IMR-90 (cell line): ENCODE data around the gene TMEM248. TPM values are rescaled to one million over a fixed set of nuclear protein-coding genes. Genes with fewer than 3 reads are reported as not detected.
"Not testable (repeated sequence)": the region's sequence is repeated elsewhere in the genome, so short reads cannot be mapped to it uniquely, and the experiment has no call there.

Source experiments
- ATAC-seq: fragments of 200-7000 bp; cut with Tn5 transposase; 2 replicates; pipeline ENCODE4 v1.9.1; 2020; ENCODE audit warnings: low read depth, mild to moderate bottlenecking, moderate library complexity
- BruUV-seq: library from RNA; stranded (reverse); fragments of 400-500 nt; replicated peaks from 2 replicates; lab custom pipeline; 2021; lab: Mats Ljungman, UMichigan
- CTCF ChIA-PET: fragments of 300-600 bp; formaldehyde crosslinking; extraction: SDS; loops from one replicate; lab custom pipeline; 2021; ENCODE audit warnings: antibody characterized with exemption; lab: Yijun Ruan, JAX
- POLR2A ChIA-PET: fragments of 300-600 bp; sonication (Branson Sonifier 250); formaldehyde crosslinking; loops from one replicate; lab custom pipeline; 2022; ENCODE audit warnings: antibody characterized with exemption; ENCODE audit not compliant: unreplicated experiment; lab: Charles Lee
- DNase-seq: peaks from one replicate; pipeline ENCODE4 v3.0.0; 2013
- H2AFZ ChIP-seq: replicated peaks from 2 replicates; pipeline ENCODE3; 2013; ENCODE audit warnings: low read length, mild to moderate bottlenecking; ENCODE audit not compliant: poor library complexity
- H2AK5ac ChIP-seq: 2 replicates; pipeline ENCODE4 v1.6.1; 2013; ENCODE audit warnings: low read depth, low read length, inconsistent platforms
- H2AK9ac ChIP-seq: replicated peaks from 2 replicates; pipeline ENCODE3; 2013; ENCODE audit warnings: mild to moderate bottlenecking, low read depth, low read length, moderate library complexity; ENCODE audit not compliant: poor library complexity
- H2BK120ac ChIP-seq: 2 replicates; pipeline ENCODE4 v1.6.1; 2013; ENCODE audit warnings: low read depth, low read length, inconsistent platforms
- H2BK15ac ChIP-seq: 3 replicates; pipeline ENCODE4 v1.6.1; 2013; ENCODE audit warnings: low read depth, low read length, inconsistent platforms
- H2BK20ac ChIP-seq: 2 replicates; pipeline ENCODE4 v1.6.1; 2013; ENCODE audit warnings: low read depth, mild to moderate bottlenecking, inconsistent platforms, low read length, moderate library complexity
- H2BK5ac ChIP-seq: 2 replicates; pipeline ENCODE4 v1.6.1; 2013; ENCODE audit warnings: mild to moderate bottlenecking, low read depth, low read length, inconsistent platforms; ENCODE audit not compliant: poor library complexity, severe bottlenecking
- H3K14ac ChIP-seq: replicated peaks from 2 replicates; pipeline ENCODE4 v1.6.1; 2013; ENCODE audit warnings: low read depth, low read length, inconsistent platforms
- H3K18ac ChIP-seq: 2 replicates; pipeline ENCODE4 v1.6.1; 2013; ENCODE audit warnings: low read depth, low read length, control low read depth
- H3K23ac ChIP-seq: 2 replicates; pipeline ENCODE4 v1.6.1; 2013; ENCODE audit warnings: low read depth, low read length, inconsistent platforms
- H3K27ac ChIP-seq: 2 replicates; pipeline ENCODE4 v1.5.1; 2013; ENCODE audit warnings: mild to moderate bottlenecking, control low read depth, low read length; ENCODE audit not compliant: insufficient read depth
- H3K27me3 ChIP-seq: 2 replicates; pipeline ENCODE4 v1.6.1; 2013; ENCODE audit warnings: low read length; ENCODE audit not compliant: control insufficient read depth, insufficient read depth
- H3K36me3 ChIP-seq: 2 replicates; pipeline ENCODE4 v1.6.1; 2013; ENCODE audit warnings: low read length, mixed read lengths; ENCODE audit not compliant: control insufficient read depth, insufficient read depth
- H3K4ac ChIP-seq: 2 replicates; pipeline ENCODE4 v1.6.1; 2013; ENCODE audit warnings: low read depth, low read length, inconsistent platforms
- H3K4me1 ChIP-seq: 2 replicates; pipeline ENCODE4 v1.6.1; 2013; ENCODE audit warnings: low read length, mixed read lengths; ENCODE audit not compliant: control insufficient read depth, insufficient read depth
- H3K4me2 ChIP-seq: 2 replicates; pipeline ENCODE4 v1.6.1; 2013; ENCODE audit warnings: low read depth, mild to moderate bottlenecking, control low read depth, low read length, moderate library complexity
- H3K4me3 ChIP-seq: 2 replicates; pipeline ENCODE4 v1.5.1; 2013; ENCODE audit warnings: low read depth, mild to moderate bottlenecking, control low read depth, low read length, moderate library complexity; ENCODE audit not compliant: insufficient read depth
- H3K56ac ChIP-seq: 2 replicates; pipeline ENCODE4 v1.6.1; 2013; ENCODE audit warnings: low read length, inconsistent platforms; ENCODE audit not compliant: insufficient read depth; ENCODE audit errors: extremely low read depth
- H3K79me1 ChIP-seq, 2 experiments: 2 replicates each; pipeline ENCODE4 v1.6.1; 2013; ENCODE audit warnings: low read length in 2 of 2, inconsistent platforms in 1 of 2, low read depth in 1 of 2
- H3K9ac ChIP-seq: 2 replicates; pipeline ENCODE4 v1.6.1; 2013; ENCODE audit warnings: low read depth, low read length, control low read depth
- H3K9me1 ChIP-seq: 2 replicates; pipeline ENCODE4 v1.6.1; 2013; ENCODE audit warnings: low read length, inconsistent platforms; ENCODE audit not compliant: insufficient read depth
- H3K9me3 ChIP-seq: 2 replicates; pipeline ENCODE4 v1.6.1; 2013; ENCODE audit warnings: low read length; ENCODE audit not compliant: control insufficient read depth, insufficient read depth
- H4K20me1 ChIP-seq: 2 replicates; pipeline ENCODE4 v1.6.1; 2013; ENCODE audit warnings: low read length, inconsistent platforms; ENCODE audit not compliant: insufficient read depth
- H4K5ac ChIP-seq: 2 replicates; pipeline ENCODE4 v1.6.1; 2013; ENCODE audit warnings: mild to moderate bottlenecking, low read depth, low read length, control low read depth
- H4K8ac ChIP-seq, 2 experiments: 2 replicates each; pipeline ENCODE4 v1.6.1; 2013; ENCODE audit warnings: low read depth in 2 of 2, low read length in 2 of 2, control low read depth in 1 of 2, inconsistent platforms in 1 of 2
- H4K91ac ChIP-seq: 2 replicates; pipeline ENCODE4 v1.6.1; 2013; ENCODE audit warnings: low read depth, low read length, inconsistent platforms; ENCODE audit not compliant: insufficient read depth
- WGBS, 2 experiments: methylation state at CpG; one replicate each; pipeline versions ENCODE4 v1.1.5 to v1.1.7; 2013; ENCODE audit warnings: missing lambda C conversion rate in 2 of 2; ENCODE audit not compliant: insufficient read length in 1 of 2; ENCODE audit errors: extremely low coverage in 2 of 2; 5-methylcytosine and 5-hydroxymethylcytosine counted together
- dilution Hi-C: fragments of 300-500 bp; cut with HindIII; formaldehyde crosslinking; loops from one replicate; pipeline ENCODE4 v1.14.3; 2018; ENCODE audit warnings: low sequenced_read_pairs; ENCODE audit not compliant: unreplicated experiment
- in situ Hi-C: fragments of 300-500 bp; cut with MboI; formaldehyde crosslinking; loops from 3 replicates; pipeline ENCODE4 v1.14.3; 2019; ENCODE audit warnings: low sequenced_read_pairs, inconsistent platforms, mixed read lengths
- intact Hi-C: fragments of 100-400 bp; cut with micrococcal nuclease; formaldehyde crosslinking; loops from 2 replicates; pipeline ENCODE4 v1.10.0; 2022
- polyA plus RNA-seq, 3 experiments: library from polyadenylated mRNA; depleted of rRNA; stranded (reverse); fragments of >200 nt; gene quantifications; 2 replicates each; pipeline ENCODE4 v1.2.3, GENCODE V29; 2012; ENCODE audit warnings: low replicate concordance in 1 of 3
- total RNA-seq: library from RNA; depleted of rRNA; stranded (reverse); fragments of >200 nt; gene quantifications from 2 replicates; pipeline ENCODE4 v1.2.3, GENCODE V29; 2012

Gene TMEM248
- total and polyA plus RNA-seq, 2 of the 4 experiments (the other 2 are of a cell fraction): 103 to 175 TPM

- H4K8ac ChIP-seq, dilution Hi-C loops, DNase-seq, H3K9ac ChIP-seq, H3K9me3 ChIP-seq, H4K5ac ChIP-seq, H3K4ac ChIP-seq, H3K9me1 ChIP-seq, H3K56ac ChIP-seq, H3K4me2 ChIP-seq, H4K91ac ChIP-seq, CTCF ChIA-PET, H2BK120ac ChIP-seq, H2AK9ac ChIP-seq, H3K27ac ChIP-seq, POLR2A ChIA-PET, H2AFZ ChIP-seq, H3K14ac ChIP-seq, H3K23ac ChIP-seq, intact Hi-C loops, H2BK5ac ChIP-seq, H2AK5ac ChIP-seq, H3K18ac ChIP-seq, H2BK20ac ChIP-seq, ATAC-seq, H3K4me1 ChIP-seq, H3K4me3 ChIP-seq, H4K20me1 ChIP-seq, H3K27me3 ChIP-seq, BruUV-seq, H2BK15ac ChIP-seq: not testable (repeated sequence)
- in situ Hi-C loops: loop anchor here (25.0 kb wide), 1 partner anchor 427 kb away; no protein-coding TSS in a partner anchor
- no CpG with 5 or more reads among the region's 3 CpGs for WGBS, 2 experiments
- H3K79me1 ChIP-seq: peaks cover 3 to 12% of the 10 kb centered on the region in 2 experiments
- H3K36me3 ChIP-seq: peaks cover 15% of the 10 kb centered on the region
These were observed 68.5 kb downstream of the TMEM248 start for GRCh38 chr7:66989552-66989951.

GRCh38 chr7:66994051-66994450 lies 73.0 kb downstream of the TMEM248 start:
- H3K27me3 ChIP-seq, POLR2A ChIA-PET, dilution Hi-C loops, H3K9me1 ChIP-seq, H2BK15ac ChIP-seq, H3K18ac ChIP-seq, intact Hi-C loops, H4K5ac ChIP-seq, DNase-seq, H4K20me1 ChIP-seq, ATAC-seq, H2AK5ac ChIP-seq, H3K9me3 ChIP-seq, H2BK120ac ChIP-seq, H2BK20ac ChIP-seq, H2AK9ac ChIP-seq, H4K91ac ChIP-seq, H3K4me1 ChIP-seq, H2AFZ ChIP-seq, H3K36me3 ChIP-seq: not testable (repeated sequence)
- TSS peak; percentile 57 for BruUV-seq
- no CpG with 5 or more reads among the region's 5 CpGs for WGBS, 2 experiments
- CTCF ChIA-PET: interaction anchor here (0.6 kb wide), 1 partner anchor 335 kb away, joined by 7 read pairs; no protein-coding TSS in a partner anchor
- Histone ChIP-seq H3K56ac (peak overlapping the region; percentile 21; the same call in 1 of the 2 replicates), H3K4ac (peak overlapping the region; percentile 30; the same call in 1 of the 2 replicates), H3K79me1 (peaks cover 8 to 14% of the 10 kb centered on the region in 2 experiments), H3K4me2 (peak overlapping the region; percentile 18), H2BK5ac (peak overlapping the region; percentile 83), H3K23ac (peak overlapping the region; percentile 45; the same call in 1 of the 2 replicates), H3K4me3 (peak overlapping the region; percentile 71), H3K27ac (peak overlapping the region; percentile 73; the same call in 1 of the 2 replicates), H3K9ac (peak overlapping the region; percentile 83), H4K8ac (peak overlapping the region in 1 of 2 experiments; percentile 28; a peak in 2 of 4 replicates), H3K14ac (peak overlapping the region; percentile 50; the same call in 1 of the 2 replicates)
- in situ Hi-C loops: loop anchor here (25.0 kb wide), 1 partner anchor 432 kb away; no protein-coding TSS in a partner anchor
